GM04504 (cell line): Measurements from ENCODE around the gene GPM6B.
"Not testable (repeated sequence)": the region's sequence is repeated elsewhere in the genome, so short reads cannot be mapped to it uniquely, and the experiment has no call there.

ENCODE experiments used
- DNase-seq: peaks from one replicate; pipeline ENCODE4 v3.0.0-alpha.2; 2012; ENCODE audit warnings: low read depth

Gene GPM6B

GRCh38 chrX:13724878-13725277 lies 92.0 kb downstream of the GPM6B start:
- not testable (repeated sequence) for DNase-seq

- DNase-seq, result no peak
Measured at GRCh38 chrX:13721819-13722519, 94.9 kb downstream of the GPM6B start.

DNA sequence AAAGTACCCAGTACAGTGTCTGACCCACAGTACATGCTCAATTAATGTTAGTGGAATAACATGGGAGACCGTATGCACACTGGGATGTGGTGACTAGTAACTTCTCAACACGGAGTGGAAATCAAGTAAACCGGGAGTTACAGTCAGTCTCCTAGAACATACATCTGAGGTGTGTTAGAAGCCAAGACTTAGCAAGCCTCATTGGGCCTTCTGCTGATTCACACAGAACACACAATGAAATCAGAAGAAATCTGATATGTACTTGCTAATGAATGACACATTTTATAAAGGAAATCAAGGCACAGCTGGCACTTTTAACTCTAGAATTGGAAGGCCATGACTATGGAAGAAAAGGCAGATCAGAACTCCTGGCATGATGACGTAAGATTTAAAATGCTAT lies 95.5 kb downstream of the GPM6B start:
- DNase-seq, result no peak
